Measurements from ENCODE around the gene NCKAP5.

NCKAP5 gene

DNA sequence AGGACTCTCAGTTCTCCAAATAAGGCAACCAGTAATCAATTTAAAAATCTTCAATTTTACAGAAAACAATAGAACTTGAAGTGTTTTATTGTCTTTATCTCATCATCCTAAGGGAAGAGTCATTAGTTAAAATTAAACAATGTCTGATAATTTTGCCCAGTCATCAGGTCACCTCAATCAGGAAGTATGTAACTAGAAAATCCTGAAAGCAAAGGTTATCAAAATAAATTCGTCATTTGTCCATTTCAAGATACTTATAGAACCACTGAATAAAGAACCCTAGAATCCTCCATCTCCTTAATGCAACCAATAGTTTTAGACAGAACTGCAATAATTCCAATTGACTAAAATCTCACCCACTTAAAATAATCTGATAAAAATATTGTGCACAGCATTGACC is 115.2 kb downstream of the NCKAP5 start:
- DNase-seq = no peak

DNA sequence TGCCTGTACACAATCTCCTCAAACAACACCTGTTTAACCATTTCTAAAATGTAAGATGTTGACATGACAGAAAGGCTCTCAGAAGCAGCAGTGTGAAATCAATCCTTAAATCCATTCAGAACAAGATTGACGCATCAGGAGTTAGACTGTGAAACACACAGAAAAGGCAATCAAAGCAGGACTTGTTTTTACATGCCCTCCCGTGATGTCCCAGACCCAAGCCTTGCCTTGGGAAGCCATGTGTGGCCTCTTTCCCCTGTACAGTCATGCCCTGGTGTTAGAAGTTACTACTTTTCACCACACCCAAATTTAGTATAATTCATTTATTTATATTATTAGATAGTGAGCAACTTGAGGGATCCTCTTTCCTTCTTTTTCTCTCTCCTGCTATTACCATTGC is 115.7 kb downstream of the NCKAP5 start:
- DNase-seq = peak; percentile 5

GRCh38 chr2:133452146-133452545 is 116.1 kb downstream of the NCKAP5 start:
- DNase-seq = no peak

DNA sequence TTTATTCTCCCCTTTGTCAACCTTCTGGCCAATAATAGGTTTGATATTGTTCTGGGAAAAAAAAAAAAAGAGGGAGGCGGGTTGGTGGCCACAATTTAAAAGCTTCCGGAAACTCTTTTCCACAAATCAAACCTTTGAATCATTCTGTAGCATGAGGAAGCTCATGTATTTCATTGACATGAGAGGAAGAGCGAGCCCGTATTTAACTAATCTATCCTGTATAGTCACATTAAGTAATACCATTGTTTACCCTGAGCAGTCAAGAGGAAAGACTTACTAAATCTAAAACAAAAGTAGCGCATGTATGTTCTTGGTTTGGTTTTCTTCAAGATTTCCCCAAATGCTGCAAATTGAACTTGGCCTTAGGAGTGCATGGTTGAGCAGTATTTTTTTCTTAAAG is 120.1 kb downstream of the NCKAP5 start:
- DNase-seq = no peak

DNA sequence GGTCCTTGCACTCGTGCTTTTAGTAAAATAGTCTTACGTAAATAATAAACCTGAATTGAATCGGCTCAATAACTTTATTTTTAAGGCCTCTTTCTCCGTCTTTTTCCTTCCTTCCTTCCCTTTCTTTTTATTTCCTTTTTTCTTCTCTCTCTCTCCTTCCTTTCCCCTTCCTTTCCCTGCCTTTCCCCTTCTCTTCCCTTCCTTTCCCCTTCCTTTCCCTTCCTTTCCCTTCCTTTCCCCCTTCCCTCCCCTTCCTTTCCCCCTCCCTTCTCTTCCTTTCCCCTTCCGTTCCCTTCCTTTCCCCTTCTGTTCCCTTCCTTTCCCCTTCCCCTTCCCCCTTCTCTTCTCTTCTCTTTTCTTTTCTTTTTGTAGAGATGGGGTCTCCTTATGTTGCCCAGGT is 121.0 kb downstream of the NCKAP5 start:
- DNase-seq = no peak

- no peak for DNase-seq
Observed at GRCh38 chr2:133444465-133444864, 123.8 kb downstream of the NCKAP5 start.

DNA sequence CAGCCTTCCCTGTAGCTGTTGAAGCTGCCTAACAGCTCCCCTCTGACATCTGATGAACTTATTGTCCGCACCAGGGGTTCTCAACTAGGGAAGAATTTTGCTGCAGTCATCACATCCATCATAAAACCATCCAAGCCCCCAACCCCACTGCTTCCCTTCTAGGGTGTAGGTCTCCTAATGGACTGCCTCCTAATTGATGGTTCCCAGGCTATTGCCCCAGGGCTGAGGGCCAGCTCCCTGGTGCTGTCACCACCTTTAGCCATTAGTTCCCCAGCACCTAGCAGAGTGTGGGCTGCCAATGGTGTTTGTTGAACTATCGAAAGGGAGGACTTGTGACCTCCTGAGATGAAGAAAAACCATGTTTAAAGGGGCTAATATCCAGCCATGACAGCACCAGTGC is 125.9 kb downstream of the NCKAP5 start:
- DNase-seq = no peak

GRCh38 chr2:133439565-133439920 is 128.7 kb downstream of the NCKAP5 start:
- DNase-seq = no peak

DNA sequence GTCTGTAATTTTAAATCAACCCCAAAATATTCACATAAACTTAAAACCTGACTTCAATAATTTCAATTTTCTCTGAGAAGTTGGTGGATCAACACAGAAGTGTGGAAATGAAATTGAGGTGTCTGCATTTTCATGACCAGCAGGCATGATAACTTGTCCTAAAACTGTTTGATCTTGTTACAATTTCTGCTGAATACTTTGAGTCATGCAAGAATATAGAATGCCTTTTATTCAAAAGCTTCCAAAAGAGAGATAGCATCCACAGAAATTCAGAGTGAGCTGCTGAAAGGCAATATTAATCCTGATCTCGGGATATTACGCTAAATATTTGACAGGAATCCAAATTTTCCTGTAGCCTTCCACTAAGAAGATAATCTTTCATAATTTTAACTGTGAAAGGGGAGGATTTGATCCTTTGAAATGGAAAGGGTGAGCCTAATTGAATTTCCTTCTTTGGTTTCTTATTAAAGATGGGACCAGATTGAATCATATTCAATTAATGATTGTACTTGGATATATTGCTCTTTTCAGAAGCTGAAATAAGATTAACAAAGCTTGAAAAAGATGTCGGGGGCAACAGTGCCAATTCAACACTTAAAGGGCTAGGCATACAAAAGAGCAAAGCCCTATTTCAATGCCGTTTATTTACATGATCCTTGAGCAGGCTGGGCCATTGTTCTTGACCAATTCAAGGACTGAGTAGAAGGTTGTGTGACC is 129.3 kb downstream of the NCKAP5 start:
- peak; percentile 53 for DNase-seq

DNA sequence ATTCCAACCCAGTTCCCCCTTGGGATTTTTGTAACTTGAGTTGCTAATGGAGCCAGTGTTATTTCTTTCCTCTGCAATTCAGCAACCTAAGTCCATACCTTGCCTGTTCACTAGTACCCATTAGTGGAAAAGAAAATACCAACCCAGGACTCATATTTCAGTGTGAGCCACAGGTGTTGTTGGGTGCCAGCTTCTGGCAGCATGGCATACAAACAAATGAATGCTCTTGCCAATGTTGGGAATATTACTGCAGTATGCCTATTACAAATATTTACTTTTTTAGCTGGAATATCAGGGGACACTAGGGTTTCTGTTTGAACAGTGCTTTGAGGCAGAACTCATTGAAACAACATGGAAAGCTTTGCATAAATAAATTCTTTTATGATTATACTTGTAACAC is 130.2 kb downstream of the NCKAP5 start:
- peak; percentile 55 for DNase-seq

DNA sequence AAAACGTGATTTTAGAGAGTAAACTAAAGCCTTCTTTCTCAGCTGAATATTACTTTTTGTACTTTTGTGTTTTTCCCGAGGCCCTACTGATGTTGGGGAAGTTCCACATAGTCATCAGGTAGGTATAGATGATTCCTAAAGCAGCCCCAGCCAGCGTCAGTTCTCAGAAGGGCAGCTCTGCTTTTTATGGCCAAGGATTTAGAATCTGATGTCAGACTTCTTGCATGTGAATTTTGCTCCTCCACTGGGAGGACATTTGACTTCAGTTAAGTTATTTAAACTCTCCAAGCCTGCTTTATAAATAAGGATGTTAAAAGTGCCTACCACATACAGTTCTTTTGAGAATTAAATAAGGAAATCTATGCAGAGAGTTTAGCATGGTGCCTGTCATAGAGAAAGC is 130.8 kb downstream of the NCKAP5 start:
- DNase-seq = no peak

DNA sequence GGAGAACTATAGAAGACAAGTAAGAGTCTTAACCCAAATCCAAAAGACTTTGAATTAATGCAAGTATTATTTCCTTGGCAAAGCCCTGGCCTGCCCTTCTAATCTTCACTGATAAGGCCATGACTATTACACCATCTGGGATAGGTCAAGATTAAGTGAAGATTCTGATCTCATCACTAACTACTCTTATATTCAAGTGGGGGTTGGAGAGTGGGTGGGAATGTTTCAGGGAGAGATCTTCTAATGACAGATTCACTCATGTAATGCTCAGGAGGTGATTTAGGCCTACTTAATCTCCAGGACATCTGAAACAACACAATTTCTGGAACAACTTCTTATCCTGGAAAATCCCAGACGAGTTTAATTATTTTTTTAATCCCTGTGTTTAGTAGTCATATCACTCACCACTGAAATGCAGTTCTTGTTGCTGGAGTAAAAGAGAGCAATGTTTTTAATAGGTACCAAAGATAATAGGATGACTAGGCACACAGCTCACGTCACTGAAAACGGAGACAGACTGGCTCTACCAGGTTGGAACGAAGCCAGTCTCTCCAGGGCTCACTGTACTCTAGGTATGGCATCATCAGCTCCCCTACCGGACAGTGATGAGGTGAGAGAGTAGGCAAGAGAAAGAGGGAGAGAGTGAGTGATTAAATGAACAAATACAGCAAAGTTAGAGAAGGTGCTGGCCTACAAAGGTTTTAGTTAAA is 133.1 kb downstream of the NCKAP5 start:
- DNase-seq = peak; percentile 84

DNA sequence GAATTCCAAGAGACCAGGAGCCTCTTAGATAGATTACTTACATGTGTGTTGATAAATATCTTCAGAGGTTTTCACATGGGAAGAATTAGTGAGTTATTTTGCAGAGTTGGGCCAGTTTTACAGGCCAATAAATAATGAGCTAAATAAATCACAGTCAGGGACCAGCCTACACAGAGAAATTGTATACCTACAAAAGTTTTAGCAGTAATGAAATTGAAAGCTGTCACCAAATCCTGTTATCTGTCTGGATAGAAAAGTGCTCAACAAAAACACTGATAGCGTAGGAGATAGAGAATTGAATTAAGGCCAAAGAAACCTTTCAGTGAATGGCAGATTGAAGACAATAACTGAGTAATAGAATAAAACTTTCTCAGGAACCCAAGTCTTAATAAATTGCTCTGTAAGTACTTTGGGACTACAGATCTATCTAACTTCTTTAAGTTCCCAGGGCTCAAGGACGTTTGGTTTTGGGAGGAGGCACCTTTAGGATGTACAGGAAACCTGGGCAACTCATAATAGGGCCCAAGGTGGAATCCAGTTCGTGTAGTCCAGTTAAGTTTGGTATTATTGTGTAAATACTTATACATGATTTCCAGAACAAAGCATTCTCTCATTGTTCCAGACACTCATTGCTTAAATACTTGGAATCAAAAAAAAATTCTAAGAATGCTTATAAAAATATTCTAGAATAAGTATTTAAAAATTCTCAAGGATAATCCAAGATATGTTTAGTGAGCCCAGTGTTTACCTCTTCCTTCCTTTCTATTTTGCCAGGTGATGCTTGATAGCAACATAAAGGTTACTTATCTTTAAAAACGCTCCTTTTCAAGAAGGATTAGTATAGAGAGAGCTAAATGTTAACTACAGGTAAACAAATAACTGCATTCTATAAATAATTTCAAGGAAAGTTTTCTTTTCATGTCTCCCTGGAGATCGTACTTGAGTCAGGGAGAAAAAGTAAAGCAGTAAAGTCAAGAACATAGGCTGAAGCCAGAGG is 134.5 kb downstream of the NCKAP5 start:
- no peak for DNase-seq

DNA sequence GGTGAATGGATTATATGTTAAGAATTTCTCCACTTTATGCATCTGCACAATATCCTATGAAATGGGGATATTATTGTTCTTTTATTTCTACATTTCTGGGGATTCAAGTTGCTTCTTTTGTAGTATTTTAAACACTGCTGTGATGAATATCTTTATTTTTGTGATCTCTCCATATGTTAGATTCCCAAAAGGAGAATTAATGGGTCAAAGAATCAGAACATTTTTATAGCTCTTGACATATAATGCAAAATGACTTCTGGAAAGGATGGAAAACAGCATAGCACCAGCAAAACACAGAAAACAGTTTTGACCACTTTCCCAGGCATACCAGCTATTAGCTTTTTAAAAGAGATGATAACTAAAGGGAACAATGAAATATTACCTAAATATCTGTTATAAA is 135.5 kb downstream of the NCKAP5 start:
- no peak for DNase-seq

- no peak for DNase-seq
Observed at GRCh38 chr2:133431289-133431688, 137.0 kb downstream of the NCKAP5 start.

DNA sequence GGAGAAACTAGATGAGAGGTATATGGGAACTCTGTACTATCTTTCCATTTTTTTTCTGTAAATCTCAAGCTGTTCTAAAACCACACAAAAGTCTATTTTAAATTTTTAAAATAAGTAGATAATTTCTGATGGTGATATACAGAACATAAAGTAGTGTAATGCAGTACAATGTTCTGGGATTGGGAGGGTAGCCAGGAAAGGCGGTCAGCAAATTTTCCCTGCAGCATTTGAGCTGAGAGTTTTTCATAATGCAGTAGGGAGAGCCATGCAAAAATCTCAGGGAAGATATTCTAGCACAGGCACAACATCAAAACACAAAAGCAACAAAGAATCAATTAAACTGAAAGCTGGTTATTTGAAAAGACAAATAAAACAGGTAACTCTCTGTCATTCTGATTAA is 141.5 kb downstream of the NCKAP5 start:
- no peak for DNase-seq

GRCh38 chr2:133425612-133426011 is 142.7 kb downstream of the NCKAP5 start:
- no peak for DNase-seq

- no peak for DNase-seq
Observed at GRCh38 chr2:133424876-133425275, 143.4 kb downstream of the NCKAP5 start.

DNA sequence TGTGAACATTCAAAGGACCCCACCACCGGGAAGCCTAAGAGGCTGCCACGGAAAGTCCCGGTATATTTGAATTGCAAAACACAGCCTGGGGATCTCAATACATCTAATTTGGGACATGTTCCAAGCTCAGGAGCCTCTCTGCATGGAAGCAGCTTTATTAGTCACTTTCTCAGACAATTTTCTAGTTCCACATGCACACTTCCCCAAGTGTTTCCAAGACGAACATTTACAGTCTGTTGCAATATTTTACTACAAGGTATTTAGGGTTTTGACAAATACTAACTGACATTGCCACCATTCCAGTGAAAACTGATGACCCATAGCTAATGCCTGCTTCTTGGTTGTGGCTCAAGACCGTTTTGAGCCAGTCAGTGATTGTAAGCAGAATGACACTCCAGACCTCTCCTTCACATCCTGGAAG is 145.3 kb downstream of the NCKAP5 start:
- DNase-seq = no peak

GRCh38 chr2:133421516-133422324 is 146.5 kb downstream of the NCKAP5 start:
- DNase-seq = peak; percentile 63

- DNase-seq = no peak
Observed at GRCh38 chr2:133420788-133421187, 147.5 kb downstream of the NCKAP5 start.

DNA sequence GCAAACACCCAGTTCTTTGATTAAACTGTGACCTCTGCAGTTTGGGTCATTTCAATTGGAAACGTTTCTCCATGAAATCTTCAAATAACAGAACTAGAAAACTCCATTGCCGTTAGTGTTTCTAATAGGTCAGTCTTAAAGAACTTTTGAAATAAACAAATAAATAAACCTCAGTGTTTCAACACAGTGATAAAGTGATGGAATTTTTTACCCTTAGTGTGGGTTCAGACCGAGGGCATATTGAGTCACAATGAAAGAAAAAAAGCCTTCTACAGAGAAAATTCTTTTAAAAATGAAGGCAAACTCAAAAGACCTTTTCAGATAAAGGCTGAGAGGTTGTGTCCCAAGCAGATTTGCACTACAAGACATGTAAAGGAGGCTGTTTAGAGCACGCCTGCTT is 149.6 kb downstream of the NCKAP5 start:
- DNase-seq = no peak

DNA sequence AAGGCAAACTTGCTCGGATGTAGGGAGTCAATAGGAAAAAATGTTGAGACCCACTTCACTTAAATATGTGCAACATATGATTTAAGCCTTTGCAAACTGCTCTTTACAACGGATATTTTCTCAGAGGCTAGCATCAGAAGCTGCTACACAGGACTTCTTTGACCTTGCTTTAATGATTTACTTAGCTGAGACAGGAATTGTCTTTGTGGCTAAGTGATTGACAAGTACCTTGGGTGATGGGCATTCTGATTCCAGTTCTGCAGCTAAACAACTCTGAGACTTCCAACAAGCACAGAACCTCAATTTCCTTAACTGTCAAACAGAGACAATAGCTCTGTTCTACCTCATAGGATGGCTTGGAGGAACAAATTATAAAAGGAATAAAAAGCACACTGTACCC is 150.2 kb downstream of the NCKAP5 start:
- DNase-seq = no peak

Data from NCI-H345 (cell line).